ENCODE data around the gene C22orf42.
"Not testable (repeated sequence)": the region's sequence is repeated elsewhere in the genome, so short reads cannot be mapped to it uniquely, and the experiment has no call there.

The C22orf42 gene

DNA sequence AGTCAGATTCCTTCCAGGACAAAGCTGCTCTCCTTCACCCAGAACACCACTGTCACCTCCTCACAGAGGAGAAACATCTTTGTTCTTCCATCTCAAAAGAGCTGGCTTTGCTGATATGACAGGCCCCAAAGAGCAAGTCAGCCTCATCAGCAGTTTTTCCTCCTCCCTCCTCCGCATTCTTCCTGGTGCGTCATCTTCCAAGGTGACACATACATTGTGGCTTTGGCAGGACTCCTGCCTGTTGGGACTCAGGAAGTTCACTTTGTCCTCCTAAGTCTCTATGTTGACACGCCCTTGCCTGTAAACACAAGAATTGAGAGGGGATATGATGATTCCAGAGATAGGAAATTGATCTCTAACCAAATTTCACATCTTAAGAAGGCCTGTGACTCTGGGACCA lies 23.1 kb downstream of the C22orf42 start:
- not testable (repeated sequence) for DNase-seq (ENCODE audit: low read depth in 2 of 2)

DNA sequence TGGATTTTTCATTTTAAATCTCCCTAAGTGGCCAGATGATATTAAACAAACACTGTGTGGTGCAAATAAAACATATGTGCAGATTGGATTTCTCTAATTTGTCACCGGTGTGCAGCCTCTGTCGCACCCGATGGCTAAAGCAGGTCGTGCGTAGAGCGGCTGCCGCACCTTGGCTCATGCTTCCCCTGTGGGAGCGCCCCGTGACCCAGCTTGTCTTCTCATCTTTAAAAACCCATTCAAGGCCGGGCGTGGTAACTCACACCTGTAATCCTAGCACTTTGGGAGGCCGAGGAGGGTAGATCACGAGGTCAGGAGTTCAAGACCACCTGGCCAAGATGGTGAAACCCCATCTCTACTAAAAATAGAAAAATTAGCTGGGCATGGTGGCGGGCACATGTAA lies 24.3 kb downstream of the C22orf42 start:
- not testable (repeated sequence) for DNase-seq (ENCODE audit: low read depth in 2 of 2)

DNA sequence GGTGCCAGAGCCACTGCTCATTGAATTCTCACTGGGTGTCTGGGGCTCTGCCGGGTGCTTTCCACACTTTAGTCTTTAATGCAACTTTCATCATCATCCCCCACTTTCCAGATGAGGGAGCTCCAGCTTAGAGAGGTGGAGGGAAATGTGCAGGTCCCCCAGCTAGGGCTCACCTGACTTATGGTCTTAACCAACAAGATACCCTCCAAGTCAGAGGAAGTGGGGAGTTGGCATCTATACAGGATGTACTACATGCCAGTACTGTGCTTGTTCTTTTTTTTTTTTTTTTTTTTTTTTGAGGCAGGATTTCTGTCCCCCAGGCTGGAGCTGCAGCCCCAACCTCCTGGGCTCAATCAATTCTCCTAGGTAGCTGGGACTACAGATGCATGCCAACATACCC lies 26.3 kb downstream of the C22orf42 start:
- DNase-seq (ENCODE audit: low read depth in 2 of 2): no peak

DNA sequence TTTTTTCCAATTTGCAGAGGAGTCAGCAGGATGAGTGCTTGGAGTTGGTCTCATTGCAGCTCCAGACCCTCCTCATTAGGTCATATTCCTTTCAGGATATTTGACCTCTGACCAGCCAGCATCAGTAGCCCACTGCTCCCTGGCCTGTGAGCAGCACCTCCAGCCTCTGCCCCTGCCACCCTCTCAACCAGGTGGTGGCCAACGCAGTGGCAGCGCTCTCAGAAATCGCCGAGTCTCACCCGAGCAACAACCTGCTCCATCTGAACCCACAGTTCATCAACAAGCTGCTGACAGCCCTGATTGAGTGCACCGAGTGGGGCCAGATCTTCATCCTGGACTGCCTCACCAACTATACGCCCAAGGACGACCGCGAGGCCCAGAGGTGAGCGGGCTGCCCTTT lies 27.0 kb downstream of the C22orf42 start:
- DNase-seq (ENCODE audit: low read depth in 2 of 2): no peak

DNA sequence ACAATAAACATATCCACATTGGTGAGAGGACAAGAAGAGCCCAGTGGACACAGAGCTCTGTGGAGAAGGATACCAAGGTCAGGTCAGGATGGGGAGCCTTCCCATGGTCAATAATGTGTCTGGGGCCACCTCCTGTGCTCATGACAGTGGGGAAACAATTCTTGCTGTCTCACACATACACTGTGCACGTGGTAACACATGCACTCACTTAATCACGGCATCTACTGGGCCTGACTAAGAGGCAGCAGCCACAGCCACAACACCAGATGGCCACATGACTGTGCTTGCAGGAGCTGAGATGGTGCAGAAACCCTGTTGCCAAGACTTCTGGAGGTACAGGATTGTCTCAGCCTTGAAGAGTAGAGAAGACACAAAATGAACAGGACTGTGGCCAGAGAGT lies 28.6 kb downstream of the C22orf42 start:
- DNase-seq (ENCODE audit: low read depth in 2 of 2): no peak

DNA sequence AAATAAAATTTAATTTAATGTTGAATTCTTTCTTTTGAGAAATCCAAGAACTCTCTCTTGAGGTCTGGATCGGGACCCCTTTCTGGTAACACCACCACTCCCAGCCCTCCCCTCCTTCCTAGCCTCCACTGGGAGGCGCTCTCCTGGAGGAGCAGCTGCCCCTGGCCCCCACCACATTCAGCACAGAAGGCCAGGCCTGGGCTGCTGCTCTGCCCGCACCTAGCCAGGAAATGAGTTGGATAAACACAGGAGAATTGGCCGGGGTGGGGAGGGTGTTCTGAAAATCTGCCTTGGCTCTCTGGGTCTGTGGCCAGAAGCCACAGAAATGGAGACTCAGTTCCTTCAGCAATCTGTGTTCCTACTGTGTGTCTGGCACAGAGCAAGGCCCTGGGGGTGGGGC lies 31.2 kb downstream of the C22orf42 start:
- DNase-seq (ENCODE audit: low read depth in 2 of 2): no peak

DNA sequence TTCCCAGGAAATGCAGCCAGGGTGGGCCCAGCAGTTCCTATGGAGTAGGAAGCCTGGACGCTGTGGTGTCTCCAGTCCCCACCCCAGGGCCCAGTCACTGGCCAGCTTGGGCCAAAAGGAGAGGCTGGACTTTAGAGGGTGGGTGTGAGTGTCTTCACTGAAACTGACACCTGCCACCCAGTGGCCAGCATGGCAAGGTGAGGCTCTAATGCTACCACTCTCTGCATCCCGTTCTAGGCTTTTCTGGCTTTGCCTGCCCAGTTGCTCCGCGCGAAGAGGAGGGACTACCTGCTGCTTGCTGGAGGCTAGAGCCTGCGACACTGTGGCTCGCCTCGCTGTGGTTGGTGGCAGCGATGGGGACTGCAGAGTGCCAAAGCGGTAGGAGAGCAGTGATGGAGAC lies 35.4 kb downstream of the C22orf42 start:
- DNase-seq (ENCODE audit: low read depth in 2 of 2): no peak

DNA sequence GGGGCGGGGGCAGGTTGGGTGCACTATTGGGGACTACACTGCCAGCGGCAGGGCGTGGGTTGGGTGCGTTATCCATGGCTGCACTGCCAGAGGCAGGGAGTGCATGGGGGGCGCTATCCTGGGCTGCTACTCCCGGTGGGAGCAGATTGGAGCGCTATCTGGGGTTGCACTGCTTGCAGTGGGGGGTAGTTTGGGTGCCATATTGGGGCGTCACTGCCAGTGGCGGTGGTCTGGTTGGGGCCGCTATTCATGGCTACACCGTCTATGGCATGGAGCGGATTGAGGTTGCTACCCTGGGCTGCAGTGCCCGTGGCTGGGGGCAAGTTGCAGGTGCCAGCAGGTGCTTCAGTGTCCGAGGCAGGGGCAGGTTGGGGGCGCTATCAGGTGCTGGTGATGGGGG lies 36.2 kb downstream of the C22orf42 start:
- DNase-seq (ENCODE audit: low read depth in 2 of 2): no peak

DNA sequence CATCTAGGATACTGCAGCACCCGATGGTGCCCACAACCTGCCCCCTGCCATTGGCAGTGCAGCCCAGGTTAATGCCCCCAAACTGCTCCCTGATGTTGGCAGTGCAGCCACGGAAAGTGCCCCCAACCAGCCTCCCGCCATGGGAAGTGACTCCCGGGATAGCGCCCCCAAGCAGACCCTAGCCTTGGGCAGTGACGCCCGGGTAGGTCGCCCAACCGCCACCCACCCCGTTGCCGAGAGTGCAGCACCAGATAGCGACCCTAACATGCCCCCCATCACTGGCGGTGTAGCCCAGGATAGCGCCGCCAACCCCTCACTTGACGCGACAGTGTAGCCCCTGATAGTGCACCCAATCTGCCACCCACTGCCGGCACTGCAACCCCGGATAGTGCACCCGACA lies 38.5 kb downstream of the C22orf42 start:
- DNase-seq (ENCODE audit: low read depth in 2 of 2): no peak

DNA sequence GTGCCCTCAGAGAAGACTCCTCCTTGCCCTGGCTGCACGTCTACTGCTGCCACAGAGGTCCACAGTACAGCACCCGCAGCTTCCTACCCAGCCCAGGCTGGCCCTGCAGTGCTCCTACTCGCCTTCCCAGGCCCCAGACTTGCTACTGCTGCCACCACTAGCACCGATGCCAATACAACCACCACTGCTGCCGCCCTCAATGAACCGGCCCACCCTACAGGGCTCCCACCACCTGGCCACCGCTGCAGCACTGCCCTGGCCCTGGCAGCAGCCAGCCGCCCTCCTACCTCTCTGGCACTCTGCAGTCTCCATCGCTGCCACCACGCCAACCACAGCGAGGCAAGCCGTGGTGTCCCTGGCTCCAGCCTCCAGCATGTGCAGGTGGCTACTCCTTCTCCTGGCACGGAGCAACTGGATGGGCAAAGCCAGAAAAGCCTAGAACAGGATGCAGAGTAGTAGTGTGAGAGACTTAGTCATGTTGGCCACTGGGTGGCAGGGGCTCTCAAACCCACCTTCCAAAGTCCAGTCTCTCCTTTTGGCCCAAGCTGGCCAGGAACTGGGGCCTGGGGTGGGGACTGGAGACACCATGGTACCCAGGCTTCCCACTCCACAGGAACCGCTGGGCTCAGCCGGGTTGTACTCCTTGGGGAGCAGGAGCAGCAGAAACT lies 39.4 kb downstream of the C22orf42 start:
- no peak for DNase-seq (ENCODE audit: low read depth in 2 of 2)

DNA sequence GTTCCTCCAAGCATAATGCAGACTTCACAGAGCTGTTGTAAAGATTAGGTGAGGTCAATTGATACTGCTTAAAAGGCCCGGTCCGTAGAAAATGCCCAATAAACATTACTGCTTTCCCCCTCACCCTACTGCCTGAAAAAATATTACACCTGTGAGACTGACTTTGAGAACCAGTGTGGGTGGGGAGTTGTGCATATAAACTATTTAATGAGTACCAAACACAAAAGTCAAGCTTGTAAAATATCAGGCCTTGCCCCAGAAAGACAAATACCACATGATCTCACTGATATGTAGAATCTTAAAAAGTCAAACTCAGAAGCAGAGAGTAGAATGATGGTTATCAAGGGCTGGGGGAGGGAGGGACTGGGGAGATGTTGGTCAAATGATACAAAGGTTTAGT lies 46.7 kb downstream of the C22orf42 start:
- DNase-seq (ENCODE audit: low read depth in 2 of 2): no peak

DNA sequence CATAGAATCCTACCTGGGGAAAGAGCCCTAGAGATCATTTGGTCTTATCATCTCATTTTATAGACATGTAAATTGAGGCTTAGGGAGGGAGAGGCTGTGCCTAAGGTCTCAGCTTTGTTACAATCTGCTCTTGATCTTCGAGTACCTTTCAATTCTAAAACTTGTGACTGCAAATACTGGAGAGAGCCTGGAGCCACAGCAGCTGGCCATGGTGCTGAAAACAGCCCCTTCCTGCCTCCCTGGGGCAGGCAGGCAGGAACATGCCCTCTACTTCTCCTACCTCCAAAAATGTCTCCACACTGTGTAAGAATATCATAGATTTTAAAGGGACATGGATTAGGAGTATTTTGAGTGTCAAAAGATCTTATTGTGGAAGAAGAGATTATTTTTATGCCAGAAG lies 52.2 kb downstream of the C22orf42 start:
- DNase-seq (ENCODE audit: low read depth in 2 of 2): no peak

DNA sequence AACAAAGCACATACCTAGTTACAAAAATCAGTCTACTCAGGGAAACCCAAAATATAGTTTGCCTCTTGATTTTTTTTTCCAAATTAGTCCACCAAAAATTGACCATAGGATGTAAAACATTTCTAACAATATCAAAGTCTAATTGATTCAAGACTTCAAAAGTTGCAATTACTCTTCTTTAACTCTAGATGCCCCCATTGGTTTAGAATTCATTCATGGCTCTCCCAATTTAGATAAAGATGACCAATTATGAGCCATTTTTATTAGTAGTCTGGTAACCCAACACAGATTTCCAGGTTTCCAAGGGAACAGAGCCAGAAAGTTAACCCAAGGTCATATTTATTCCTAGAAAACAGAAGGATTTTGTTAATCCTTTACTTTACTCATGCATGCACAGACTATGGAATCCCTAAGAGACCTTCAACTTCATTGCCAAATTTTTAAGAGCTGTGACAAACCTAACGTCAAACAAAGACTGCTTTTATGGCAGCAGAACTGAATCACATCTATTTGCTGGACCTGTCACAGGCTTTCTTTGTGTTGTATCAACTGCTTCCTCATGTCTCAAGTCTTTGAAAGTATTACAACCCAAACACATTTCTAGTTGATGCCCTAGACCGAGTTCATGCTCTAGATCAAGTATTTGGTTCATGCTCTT lies 55.3 kb downstream of the C22orf42 start:
- DNase-seq (ENCODE audit: low read depth in 2 of 2): no peak

DNA sequence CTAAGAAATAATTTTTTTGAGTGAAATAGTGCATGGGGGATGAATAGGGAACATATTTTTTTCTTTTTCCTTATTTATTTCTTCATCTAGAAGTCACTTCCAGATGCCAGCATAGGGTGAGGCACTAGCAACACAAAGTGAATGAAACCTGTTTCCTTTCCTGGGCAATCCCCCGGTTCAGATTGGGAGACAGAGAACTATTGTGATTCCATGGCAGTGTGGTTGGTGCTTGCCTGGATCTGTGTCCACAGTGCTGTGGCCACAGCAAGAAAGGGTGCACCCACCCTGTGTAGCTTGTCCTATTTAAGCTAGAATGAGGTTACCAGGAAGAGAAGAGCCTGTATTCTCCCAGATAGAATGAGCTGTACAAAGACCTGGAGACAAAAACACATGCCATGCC lies 58.4 kb downstream of the C22orf42 start:
- no peak for DNase-seq (ENCODE audit: low read depth in 2 of 2)
